ENCODE results near the gene CFAP65.

CFAP65 gene

GRCh38 chr2:219020604-219021365, 20.5 kb downstream of the CFAP65 start:
- no peak for DNase-seq (ENCODE audit: insufficient read length, low spot score)
- no peak for FAIRE-seq
- no peak for TF ChIP-seq POU2F2 (IDR thresholded peaks at IDR 0.05; ENCODE audit: low read depth, low read length)

GRCh38 chr2:219019436-219019835, 21.9 kb downstream of the CFAP65 start:
- DNase-seq (ENCODE audit: insufficient read length, low spot score) (no peak), FAIRE-seq (no peak)
- TF ChIP-seq POLR2A (IDR thresholded peaks at IDR 0.05; ENCODE audit: low read depth, low read length) (no peak), POLR2AphosphoS5 (IDR thresholded peaks at IDR 0.05; ENCODE audit: low read depth, low read length) (no peak), SPI1 (IDR thresholded peaks at IDR 0.05; ENCODE audit: low read depth, low read length) (no peak), PAX5 (IDR thresholded peaks at IDR 0.05; ENCODE audit: insufficient read depth, low read length, severe bottlenecking) (no peak)

- TF ChIP-seq POLR2AphosphoS5 (IDR thresholded peaks at IDR 0.05; ENCODE audit: low read depth, low read length): no peak
- TF ChIP-seq TAF1 (IDR thresholded peaks at IDR 0.05; ENCODE audit: low read depth, low read length): no peak
- no peak for TF ChIP-seq PAX5 (IDR thresholded peaks at IDR 0.05; ENCODE audit: insufficient read depth, low read length, severe bottlenecking)
- no peak for TF ChIP-seq POU2F2 (IDR thresholded peaks at IDR 0.05; ENCODE audit: low read depth, low read length)
- no peak for TF ChIP-seq SPI1 (IDR thresholded peaks at IDR 0.05; ENCODE audit: low read depth, low read length)
- no peak for TF ChIP-seq POLR2A (IDR thresholded peaks at IDR 0.05; ENCODE audit: low read depth, low read length)
- FAIRE-seq (no peak), DNase-seq (ENCODE audit: insufficient read length, low spot score) (no peak)
These were observed 22.6 kb downstream of the CFAP65 start for GRCh38 chr2:219018726-219019125.

- DNase-seq (ENCODE audit: insufficient read length, low spot score): no peak
- TF ChIP-seq TAF1 (IDR thresholded peaks at IDR 0.05; ENCODE audit: low read depth, low read length): no peak
- TF ChIP-seq POLR2A (IDR thresholded peaks at IDR 0.05; ENCODE audit: low read depth, low read length): no peak
- TF ChIP-seq POLR2AphosphoS5 (IDR thresholded peaks at IDR 0.05; ENCODE audit: low read depth, low read length): no peak
- no peak for TF ChIP-seq POU2F2 (IDR thresholded peaks at IDR 0.05; ENCODE audit: low read depth, low read length)
- TF ChIP-seq PAX5 (IDR thresholded peaks at IDR 0.05; ENCODE audit: insufficient read depth, low read length, severe bottlenecking): no peak
- TF ChIP-seq SPI1 (IDR thresholded peaks at IDR 0.05; ENCODE audit: low read depth, low read length): no peak
- FAIRE-seq: no peak
These were observed 23.0 kb downstream of the CFAP65 start for GRCh38 chr2:219018286-219018685.

DNA sequence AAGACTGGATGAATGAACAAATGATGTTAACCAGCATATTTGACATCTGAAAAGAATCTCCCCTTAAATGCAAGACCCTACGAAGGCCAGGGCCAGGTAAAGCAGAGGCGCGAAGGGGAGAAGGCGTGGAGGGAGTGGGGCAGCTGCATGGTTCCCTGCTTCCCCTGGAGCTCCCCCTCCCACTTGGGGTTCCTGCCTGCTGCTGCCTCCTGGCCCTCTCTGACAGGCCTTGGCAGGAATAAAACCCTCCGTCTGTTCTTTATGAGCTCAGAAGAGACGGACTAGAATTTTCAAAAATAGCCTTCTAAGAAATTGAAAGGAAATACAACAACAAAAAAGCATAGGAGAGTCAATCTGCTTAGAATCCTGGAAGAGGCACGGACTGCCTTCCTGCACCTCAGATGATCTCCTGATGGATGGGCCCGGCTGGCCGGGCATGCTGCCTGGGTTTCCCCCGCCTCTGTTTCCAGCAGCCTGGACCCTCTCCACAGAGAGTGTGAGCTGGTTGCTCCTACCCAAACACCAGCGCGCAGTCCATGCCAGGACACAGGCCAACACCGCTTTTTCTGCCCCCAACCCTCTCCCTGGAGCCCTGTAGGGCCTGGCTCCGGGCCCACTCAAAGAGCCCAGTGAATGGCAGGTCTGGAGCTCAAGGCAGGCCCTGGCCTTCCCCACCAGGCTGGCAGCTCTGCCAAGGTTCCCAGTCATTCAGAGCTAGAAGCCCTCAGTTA, 23.9 kb downstream of the CFAP65 start:
- FAIRE-seq (no peak), DNase-seq (ENCODE audit: insufficient read length, low spot score) (no peak)
- TF ChIP-seq POLR2A (IDR thresholded peaks at IDR 0.05; ENCODE audit: low read depth, low read length): no peak

DNA sequence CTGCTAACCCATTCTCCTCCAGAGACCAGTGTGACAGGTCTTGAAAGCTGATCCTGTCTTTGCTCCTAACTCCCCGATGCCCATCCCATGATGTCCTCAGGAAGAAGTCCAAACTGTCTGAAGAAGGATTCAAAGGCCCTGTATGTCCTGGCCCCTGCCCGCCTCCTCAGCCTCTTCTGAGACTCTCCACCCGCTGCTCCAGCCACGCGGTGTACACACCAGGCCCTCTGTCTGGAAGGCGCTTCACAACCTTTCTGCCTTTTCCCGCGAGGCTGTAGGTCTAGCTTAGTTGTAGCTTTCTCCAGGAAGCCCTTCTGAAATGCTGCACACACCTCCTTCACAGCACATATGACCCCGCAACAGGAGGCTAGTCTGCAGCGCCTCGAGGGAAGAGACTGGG, 24.6 kb downstream of the CFAP65 start:
- TF ChIP-seq POLR2AphosphoS5 (IDR thresholded peaks at IDR 0.05; ENCODE audit: low read depth, low read length): no peak
- no peak for TF ChIP-seq SPI1 (IDR thresholded peaks at IDR 0.05; ENCODE audit: low read depth, low read length)
- no peak for TF ChIP-seq POU2F2 (IDR thresholded peaks at IDR 0.05; ENCODE audit: low read depth, low read length)
- no peak for TF ChIP-seq TAF1 (IDR thresholded peaks at IDR 0.05; ENCODE audit: low read depth, low read length)
- TF ChIP-seq POLR2A (IDR thresholded peaks at IDR 0.05; ENCODE audit: low read depth, low read length): no peak
- TF ChIP-seq PAX5 (IDR thresholded peaks at IDR 0.05; ENCODE audit: insufficient read depth, low read length, severe bottlenecking): no peak
- FAIRE-seq (no peak), DNase-seq (ENCODE audit: insufficient read length, low spot score) (no peak)

GRCh38 chr2:219010873-219011272, 30.4 kb downstream of the CFAP65 start:
- TF ChIP-seq POLR2A (IDR thresholded peaks at IDR 0.05; ENCODE audit: low read depth, low read length): no peak
- no peak for TF ChIP-seq SPI1 (IDR thresholded peaks at IDR 0.05; ENCODE audit: low read depth, low read length)
- no peak for TF ChIP-seq PAX5 (IDR thresholded peaks at IDR 0.05; ENCODE audit: insufficient read depth, low read length, severe bottlenecking)
- TF ChIP-seq TAF1 (IDR thresholded peaks at IDR 0.05; ENCODE audit: low read depth, low read length): no peak
- no peak for TF ChIP-seq POLR2AphosphoS5 (IDR thresholded peaks at IDR 0.05; ENCODE audit: low read depth, low read length)
- no peak for TF ChIP-seq POU2F2 (IDR thresholded peaks at IDR 0.05; ENCODE audit: low read depth, low read length)
- no peak for FAIRE-seq
- no peak for DNase-seq (ENCODE audit: insufficient read length, low spot score)

GRCh38 chr2:219010162-219010756, 31.1 kb downstream of the CFAP65 start:
- DNase-seq (ENCODE audit: insufficient read length, low spot score) (peak; percentile 63), FAIRE-seq (no peak)
- TF ChIP-seq POLR2AphosphoS5 (IDR thresholded peaks at IDR 0.05; ENCODE audit: low read depth, low read length): no peak
- TF ChIP-seq PAX5 (IDR thresholded peaks at IDR 0.05; ENCODE audit: insufficient read depth, low read length, severe bottlenecking): no peak
- TF ChIP-seq SPI1 (IDR thresholded peaks at IDR 0.05; ENCODE audit: low read depth, low read length): no peak
- TF ChIP-seq TAF1 (IDR thresholded peaks at IDR 0.05; ENCODE audit: low read depth, low read length): no peak
- TF ChIP-seq POLR2A (IDR thresholded peaks at IDR 0.05; ENCODE audit: low read depth, low read length): no peak
- TF ChIP-seq POU2F2 (IDR thresholded peaks at IDR 0.05; ENCODE audit: low read depth, low read length): no peak

GRCh38 chr2:219009294-219009693, 32.0 kb downstream of the CFAP65 start:
- DNase-seq (ENCODE audit: insufficient read length, low spot score) (no peak), FAIRE-seq (no peak)
- no peak for TF ChIP-seq POU2F2 (IDR thresholded peaks at IDR 0.05; ENCODE audit: low read depth, low read length)
- TF ChIP-seq POLR2A (IDR thresholded peaks at IDR 0.05; ENCODE audit: low read depth, low read length): no peak
- no peak for TF ChIP-seq POLR2AphosphoS5 (IDR thresholded peaks at IDR 0.05; ENCODE audit: low read depth, low read length)
- TF ChIP-seq TAF1 (IDR thresholded peaks at IDR 0.05; ENCODE audit: low read depth, low read length): no peak
- TF ChIP-seq SPI1 (IDR thresholded peaks at IDR 0.05; ENCODE audit: low read depth, low read length): no peak
- no peak for TF ChIP-seq PAX5 (IDR thresholded peaks at IDR 0.05; ENCODE audit: insufficient read depth, low read length, severe bottlenecking)

DNA sequence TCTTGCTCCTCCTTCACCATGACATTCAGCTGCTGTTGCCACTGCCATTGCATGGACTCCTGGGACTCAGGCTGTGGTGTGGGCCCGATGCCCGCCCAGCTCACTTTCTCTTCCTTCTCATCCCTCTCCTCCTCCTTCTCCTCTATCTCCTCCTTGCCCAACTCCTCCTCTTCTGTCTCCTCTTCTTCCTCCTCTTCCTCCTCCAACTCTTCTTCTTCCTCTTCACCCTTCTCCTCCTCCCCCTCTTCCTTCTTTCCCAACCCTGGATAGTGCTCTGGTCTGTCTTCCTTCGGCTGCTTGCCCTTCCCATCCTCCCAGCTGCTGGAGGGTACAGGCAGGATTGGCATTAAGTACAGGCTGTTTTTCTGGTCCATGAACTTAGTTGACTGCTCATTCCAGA, 37.3 kb downstream of the CFAP65 start:
- no peak for FAIRE-seq
- TF ChIP-seq POLR2A (IDR thresholded peaks at IDR 0.05; ENCODE audit: low read depth, low read length) (no peak), PAX5 (IDR thresholded peaks at IDR 0.05; ENCODE audit: insufficient read depth, low read length, severe bottlenecking) (no peak), POLR2AphosphoS5 (IDR thresholded peaks at IDR 0.05; ENCODE audit: low read depth, low read length) (no peak), TAF1 (IDR thresholded peaks at IDR 0.05; ENCODE audit: low read depth, low read length) (no peak), POU2F2 (IDR thresholded peaks at IDR 0.05; ENCODE audit: low read depth, low read length) (no peak), SPI1 (IDR thresholded peaks at IDR 0.05; ENCODE audit: low read depth, low read length) (no peak)
- DNase-seq (ENCODE audit: insufficient read length, low spot score): no peak
